ENCODE measurements around the gene FAM72C. TPM values are rescaled to one million over a fixed set of nuclear protein-coding genes. Genes with fewer than 3 reads are reported as not detected.
"Not testable (repeated sequence)": the region's sequence is repeated elsewhere in the genome, so short reads cannot be mapped to it uniquely, and the experiment has no call there.

Gene FAM72C
- total RNA-seq (2021; fragmentation: NEBNext Ultra II Directional; extraction: Animal tissue kit (Norgen Biotek cat#: 25700)): 1 to 10 TPM; 1.7 to 3.6 (median 3.1) TPM
- long read RNA-seq, partial matches to known transcripts: 2 of 5 reads
- long read RNA-seq, other reads (novel, unspliced or antisense): 2 of 5 reads

DNA sequence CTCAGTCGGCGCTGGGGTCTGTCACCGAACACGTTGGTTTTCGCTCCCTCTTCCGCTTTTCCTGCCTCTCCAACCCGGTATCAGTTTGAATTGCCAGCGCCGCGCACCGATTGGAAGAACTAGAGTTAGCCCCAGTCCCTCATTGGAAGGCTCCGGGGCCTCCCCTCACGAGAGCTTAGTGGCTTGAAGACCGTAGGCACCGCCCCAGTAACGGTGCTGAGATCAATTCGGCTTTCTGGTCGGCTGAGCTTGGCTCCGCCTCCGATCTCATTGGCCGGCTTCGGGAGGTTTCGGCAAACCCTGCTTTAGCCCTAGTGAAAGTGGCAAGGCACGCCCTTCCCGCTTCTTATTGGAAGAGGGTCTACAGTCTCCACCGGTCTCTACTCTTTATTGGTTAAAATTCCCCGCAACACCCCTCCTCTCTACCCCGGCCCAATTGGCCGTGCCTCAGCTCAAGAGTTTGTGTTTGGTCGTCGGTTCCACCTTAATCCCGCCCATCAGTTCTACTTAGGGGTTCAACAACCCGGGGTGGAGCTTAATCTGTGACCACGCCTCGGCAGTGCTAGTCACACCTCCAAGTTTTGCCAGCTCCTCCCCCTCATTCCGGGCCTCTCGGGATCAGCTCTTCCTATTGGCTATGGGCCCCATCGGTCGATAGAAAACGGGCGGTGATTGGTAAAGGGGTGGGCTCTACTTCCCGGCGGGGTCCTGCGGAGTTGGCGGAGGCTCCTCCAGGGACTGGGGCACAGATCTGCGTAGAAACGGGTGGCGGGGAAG, at the start of gene FAM72C:
TSS of gene FAM72C (minus strand) at position 63 of the 777 bp plus-strand sequence. CDS start 845 bp downstream, outside the sequence.
- H3K4me3 Mint-ChIP-seq; H3K9me3 Mint-ChIP-seq; H3K36me3 Mint-ChIP-seq (ENCODE audit: low read depth); H3K27ac Mint-ChIP-seq; DNase-seq; H3K4me1 Mint-ChIP-seq (ENCODE audit: low read depth); H3K27me3 Mint-ChIP-seq (ENCODE audit: insufficient read depth): not testable (repeated sequence)

DNA sequence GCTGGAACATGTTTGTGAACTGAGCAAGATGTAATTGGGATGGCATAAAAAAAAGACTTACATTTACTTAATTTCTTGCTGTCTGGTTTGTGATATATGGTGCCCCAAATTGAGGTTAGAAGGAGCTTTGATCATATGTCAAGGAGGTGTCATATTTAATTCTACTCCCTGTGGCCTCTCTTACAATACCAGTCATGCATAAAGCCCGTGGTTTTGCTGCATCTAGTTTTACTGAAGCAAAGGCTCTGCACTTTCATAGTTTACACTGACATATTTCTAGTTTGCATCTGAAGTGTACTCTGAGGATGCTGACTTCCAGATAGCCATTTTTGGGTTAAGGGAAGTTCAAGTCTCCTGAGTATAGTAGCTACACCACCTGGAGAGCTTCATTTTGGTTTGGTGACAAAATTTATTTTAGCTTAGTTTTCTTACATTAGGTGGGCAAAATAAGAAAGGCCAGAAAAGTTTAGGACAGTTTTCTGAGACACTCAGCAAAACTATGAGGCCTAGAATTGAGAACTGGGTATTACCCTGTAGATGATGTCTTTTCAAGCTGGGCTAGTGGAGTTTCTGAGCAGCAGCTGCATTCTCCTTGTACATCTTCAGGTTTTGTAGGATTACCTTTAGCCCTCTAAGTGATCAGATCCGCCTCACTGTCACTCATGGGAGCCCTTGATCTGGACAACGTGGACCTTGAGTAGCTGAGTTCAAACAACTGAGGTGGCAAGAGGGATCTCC, 48.4 kb upstream of the FAM72C start:
- H3K4me3 Mint-ChIP-seq; H3K27me3 Mint-ChIP-seq (ENCODE audit: insufficient read depth); H3K27ac Mint-ChIP-seq; DNase-seq; H3K9me3 Mint-ChIP-seq; H3K4me1 Mint-ChIP-seq (ENCODE audit: low read depth); H3K36me3 Mint-ChIP-seq (ENCODE audit: low read depth): not testable (repeated sequence)

DNA sequence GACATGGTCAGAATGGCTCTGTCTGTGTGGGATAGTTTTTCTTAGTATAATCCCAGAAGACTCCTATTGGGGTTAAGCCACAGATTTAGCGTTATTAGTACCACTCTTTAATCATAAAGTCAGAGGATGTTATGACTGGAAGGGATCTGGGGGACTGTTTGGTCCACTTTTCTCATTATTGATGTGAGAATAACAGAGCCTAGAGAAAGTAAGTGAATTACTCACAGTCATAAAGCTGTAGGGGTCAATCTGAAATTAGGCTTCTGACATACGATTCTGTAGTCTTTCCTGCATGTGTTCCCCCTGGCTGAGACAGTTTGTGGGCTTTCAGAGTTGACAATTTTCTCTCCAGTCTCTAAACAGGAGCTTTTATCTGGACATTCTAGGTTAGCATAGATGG, 47.3 kb upstream of the FAM72C start:
- H3K36me3 Mint-ChIP-seq (ENCODE audit: low read depth); H3K9me3 Mint-ChIP-seq; DNase-seq; H3K27ac Mint-ChIP-seq; H3K4me1 Mint-ChIP-seq (ENCODE audit: low read depth); H3K27me3 Mint-ChIP-seq (ENCODE audit: insufficient read depth); H3K4me3 Mint-ChIP-seq: not testable (repeated sequence)

DNA sequence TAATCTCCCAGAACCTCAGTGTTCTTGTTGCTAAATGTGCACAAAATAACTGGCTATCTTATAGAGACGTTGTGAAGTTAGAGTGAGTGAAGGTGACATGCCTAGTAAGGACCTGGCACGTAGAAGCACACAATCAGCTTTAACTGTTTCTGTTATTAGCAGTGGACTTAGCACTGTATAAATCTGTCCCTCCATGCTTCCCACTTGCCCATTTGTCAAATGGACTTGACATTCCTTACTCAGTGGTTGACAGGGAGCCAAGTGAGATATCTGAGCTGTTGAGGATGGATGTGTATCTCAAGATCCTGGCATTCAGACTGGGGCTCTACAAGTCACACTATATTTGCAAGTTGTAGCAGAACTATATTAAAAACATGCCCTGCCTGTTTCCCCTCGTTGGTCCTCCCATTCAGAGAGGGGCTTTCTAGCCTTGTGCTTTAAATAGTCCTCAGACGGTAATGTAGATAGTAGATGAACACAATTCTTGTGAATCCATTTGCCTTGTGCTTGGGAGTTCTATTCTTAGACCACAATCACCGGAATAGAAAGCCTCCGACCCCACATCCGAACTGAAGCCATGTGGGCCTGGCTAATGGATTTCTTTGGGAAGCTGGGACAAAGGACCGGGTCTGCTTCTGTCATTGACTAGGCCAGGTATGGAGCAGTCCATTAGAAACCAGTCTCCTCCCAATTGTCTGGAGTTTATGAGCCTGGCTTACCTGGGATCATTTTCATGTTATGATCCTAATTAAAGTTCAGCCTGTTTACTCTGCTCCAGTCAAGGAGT, 43.6 kb upstream of the FAM72C start:
- not testable (repeated sequence) for H3K36me3 Mint-ChIP-seq (ENCODE audit: low read depth); H3K27me3 Mint-ChIP-seq (ENCODE audit: insufficient read depth); H3K4me3 Mint-ChIP-seq; H3K4me1 Mint-ChIP-seq (ENCODE audit: low read depth); H3K27ac Mint-ChIP-seq; DNase-seq; H3K9me3 Mint-ChIP-seq

DNA sequence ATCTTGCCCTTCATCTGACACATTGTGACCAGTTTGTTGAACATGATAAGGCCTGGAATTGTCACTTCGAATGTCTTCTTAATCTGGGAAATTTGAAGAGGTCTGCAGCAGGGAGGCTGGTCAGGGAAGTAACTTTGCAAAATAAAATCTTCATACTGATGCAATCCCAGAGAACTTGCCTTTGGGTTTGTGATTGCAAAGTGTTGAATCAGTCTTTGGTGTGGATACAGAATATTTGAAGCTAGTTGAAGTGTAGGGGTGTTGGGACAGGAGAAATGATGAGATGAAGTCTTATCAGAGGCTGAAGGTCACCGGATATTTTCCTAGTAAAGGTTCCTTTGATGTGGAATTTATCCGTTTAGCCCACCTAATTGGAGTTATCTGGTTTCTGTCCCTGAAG, 42.7 kb upstream of the FAM72C start:
- not testable (repeated sequence) for H3K27me3 Mint-ChIP-seq (ENCODE audit: insufficient read depth); H3K27ac Mint-ChIP-seq; DNase-seq; H3K9me3 Mint-ChIP-seq; H3K4me3 Mint-ChIP-seq; H3K4me1 Mint-ChIP-seq (ENCODE audit: low read depth); H3K36me3 Mint-ChIP-seq (ENCODE audit: low read depth)

DNA sequence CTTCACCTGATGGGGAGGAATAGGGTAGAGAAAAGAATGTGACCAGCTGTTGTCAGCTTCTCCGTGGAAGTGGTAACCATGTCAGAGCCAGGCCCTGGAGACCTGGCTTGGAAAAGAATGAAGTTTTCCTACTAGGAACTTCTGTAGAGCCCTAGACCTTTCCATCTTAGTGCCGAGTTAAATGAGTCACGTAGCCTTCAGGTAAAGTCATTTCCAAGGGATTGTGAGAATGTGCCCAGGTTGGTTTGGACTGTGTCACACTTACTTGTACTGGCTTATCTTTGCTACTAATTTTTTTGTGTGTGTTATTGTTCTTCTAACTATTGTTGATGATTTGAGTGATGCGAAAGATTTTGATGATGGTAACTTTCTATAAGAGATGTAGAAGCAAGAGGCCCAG, 42.3 kb upstream of the FAM72C start:
- not testable (repeated sequence) for H3K36me3 Mint-ChIP-seq (ENCODE audit: low read depth); H3K9me3 Mint-ChIP-seq

DNA sequence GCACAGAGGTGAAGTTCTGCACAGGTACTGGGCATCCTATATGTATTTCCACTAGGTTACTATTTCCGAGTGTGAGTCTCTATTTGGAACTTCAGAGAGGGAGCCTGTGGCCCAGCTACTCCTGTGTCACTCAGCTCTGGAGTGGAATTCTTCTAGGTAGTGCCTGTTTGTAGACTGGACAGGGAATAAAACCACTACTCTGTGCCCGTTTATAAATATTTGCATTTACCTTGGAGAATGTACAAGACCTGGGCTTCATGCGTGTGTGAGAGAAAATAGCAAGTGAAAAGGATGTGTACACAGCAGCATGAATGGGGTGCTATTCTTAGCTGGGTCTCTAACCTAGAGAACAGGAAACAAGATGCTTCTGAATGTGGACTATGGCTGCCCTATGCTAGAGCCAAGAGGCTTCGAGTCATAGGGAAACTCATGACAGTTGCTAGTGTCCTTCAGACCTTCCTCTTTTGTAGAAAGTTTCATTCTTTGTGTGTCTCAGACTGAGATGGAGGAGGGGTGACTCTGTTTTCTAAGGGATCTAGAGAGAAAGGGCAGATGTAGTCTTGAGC, 40.5 kb upstream of the FAM72C start:
- H3K27me3 Mint-ChIP-seq (ENCODE audit: insufficient read depth); H3K9me3 Mint-ChIP-seq; H3K36me3 Mint-ChIP-seq (ENCODE audit: low read depth); H3K4me3 Mint-ChIP-seq; DNase-seq; H3K4me1 Mint-ChIP-seq (ENCODE audit: low read depth); H3K27ac Mint-ChIP-seq: not testable (repeated sequence)

More for the DNA sequence above, 42.3 kb upstream of the FAM72C start:
- not testable (repeated sequence) for DNase-seq; H3K4me1 Mint-ChIP-seq (ENCODE audit: low read depth); H3K27ac Mint-ChIP-seq; H3K4me3 Mint-ChIP-seq; H3K27me3 Mint-ChIP-seq (ENCODE audit: insufficient read depth)

DNA sequence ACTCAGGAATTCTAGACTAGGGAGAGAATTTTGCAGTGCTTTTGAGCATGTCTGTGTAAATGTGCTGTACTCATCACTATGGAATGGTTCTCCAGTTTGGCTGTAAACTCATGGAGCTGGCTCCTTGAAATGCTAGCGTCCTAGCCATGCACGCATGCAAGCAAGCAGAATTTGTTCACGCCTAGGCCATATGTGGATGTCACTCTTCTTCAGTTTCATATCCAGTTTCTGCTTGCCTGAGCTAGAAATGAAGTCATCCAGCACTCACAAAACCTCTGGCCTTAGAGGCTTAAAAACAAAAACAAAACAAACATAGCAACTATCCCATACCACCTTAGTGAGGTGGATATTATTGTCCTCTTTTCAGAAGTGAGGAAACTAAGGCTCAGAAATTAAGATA, 37.6 kb upstream of the FAM72C start:
- H3K4me3 Mint-ChIP-seq: not testable (repeated sequence)

DNA sequence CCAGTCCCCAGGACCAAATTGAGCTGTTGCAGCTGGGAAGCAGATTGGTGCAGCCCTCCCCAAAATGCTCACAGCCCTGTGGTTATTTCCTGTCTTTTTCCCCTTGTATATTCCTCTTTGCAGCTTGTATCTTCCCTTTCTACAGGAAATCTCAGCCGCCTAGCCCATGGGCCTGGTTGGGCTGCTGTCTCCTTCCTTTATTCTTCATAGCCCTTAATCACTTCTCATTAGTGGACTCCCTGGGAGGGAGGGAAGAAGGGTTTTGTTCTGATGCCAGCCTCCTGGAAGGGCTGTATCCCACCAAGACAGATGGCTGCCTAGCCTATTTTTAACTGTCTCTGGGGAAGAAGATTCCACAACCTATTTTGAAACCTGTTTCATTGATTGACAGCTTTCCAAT, 32.5 kb upstream of the FAM72C start:
- H3K27me3 Mint-ChIP-seq (ENCODE audit: insufficient read depth); DNase-seq; H3K36me3 Mint-ChIP-seq (ENCODE audit: low read depth); H3K4me1 Mint-ChIP-seq (ENCODE audit: low read depth); H3K9me3 Mint-ChIP-seq; H3K4me3 Mint-ChIP-seq; H3K27ac Mint-ChIP-seq: not testable (repeated sequence)

More for the DNA sequence above, 37.6 kb upstream of the FAM72C start:
- not testable (repeated sequence) for H3K9me3 Mint-ChIP-seq; H3K36me3 Mint-ChIP-seq (ENCODE audit: low read depth); DNase-seq; H3K27ac Mint-ChIP-seq; H3K27me3 Mint-ChIP-seq (ENCODE audit: insufficient read depth); H3K4me1 Mint-ChIP-seq (ENCODE audit: low read depth)

DNA sequence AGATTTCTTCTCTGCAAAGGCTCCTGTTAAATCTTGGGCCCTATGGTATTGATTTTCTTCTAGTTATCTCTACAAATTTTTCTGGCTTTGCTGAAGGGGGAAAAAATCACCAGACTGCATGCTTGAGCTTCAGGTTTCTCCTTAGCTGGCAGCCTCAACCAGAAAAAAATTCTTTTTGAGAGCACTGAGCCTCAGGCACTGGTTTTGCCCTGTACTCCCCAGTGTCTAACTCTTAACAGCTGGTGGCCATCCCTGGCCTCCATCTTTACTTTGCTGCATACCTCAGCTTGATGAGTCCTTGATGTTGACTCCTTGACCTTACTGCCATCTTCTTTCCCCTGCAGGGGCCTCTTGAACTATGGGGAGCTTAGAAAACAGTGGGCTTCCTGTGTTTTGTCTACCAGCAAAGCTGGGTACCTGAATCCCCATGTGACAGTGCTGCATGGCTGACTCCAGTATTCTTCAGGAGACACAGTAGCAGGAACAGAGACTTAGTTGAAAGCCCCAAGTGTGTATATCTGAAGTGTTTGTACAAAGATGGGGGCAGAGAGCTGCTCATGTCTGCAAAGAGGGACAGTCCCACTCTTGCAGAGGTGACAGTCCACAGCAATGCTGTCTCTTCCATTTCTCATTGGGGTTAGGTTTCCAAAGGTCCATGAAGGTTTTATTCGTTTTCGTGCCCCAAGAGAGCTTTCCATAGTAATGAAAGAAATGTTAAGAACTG, 31.7 kb upstream of the FAM72C start:
- not testable (repeated sequence) for H3K4me3 Mint-ChIP-seq; H3K27me3 Mint-ChIP-seq (ENCODE audit: insufficient read depth); H3K9me3 Mint-ChIP-seq; H3K27ac Mint-ChIP-seq; H3K4me1 Mint-ChIP-seq (ENCODE audit: low read depth); DNase-seq; H3K36me3 Mint-ChIP-seq (ENCODE audit: low read depth)

DNA sequence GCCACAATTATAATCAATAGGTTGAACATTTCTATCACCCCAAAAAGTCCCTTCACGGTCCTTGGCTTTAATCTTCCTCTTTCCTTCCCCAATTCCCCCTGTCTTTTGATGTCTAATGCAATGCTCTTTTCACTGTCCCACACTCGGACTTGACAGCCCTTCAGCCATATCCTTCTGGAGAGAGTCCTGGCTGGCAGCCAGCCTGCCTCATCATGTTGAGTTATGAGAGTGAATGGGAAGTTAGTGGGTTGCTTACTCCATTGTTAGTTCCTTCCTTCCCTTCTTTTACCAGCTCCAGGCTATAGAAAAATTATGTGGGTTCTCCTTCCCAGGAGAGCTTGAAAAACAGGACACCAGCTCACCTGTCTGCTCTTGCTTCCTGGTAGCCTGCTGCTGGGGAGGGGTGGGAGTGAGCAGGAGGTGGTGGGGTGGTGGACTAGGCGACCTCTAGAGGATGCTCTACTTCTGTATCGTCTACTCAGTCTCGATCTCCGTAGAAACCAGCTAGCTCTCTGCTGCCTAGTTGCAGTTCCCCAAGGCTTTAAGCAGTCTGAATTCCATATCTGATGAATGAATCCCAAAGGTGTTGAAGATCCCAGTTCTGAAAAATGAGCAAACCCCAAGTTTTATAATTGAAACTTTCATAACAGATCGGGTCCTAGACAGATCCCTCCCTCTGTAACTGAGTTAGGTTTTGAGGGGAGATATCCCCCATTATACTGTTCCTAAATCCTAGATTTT, 30.5 kb upstream of the FAM72C start:
- not testable (repeated sequence) for H3K27me3 Mint-ChIP-seq (ENCODE audit: insufficient read depth); H3K4me1 Mint-ChIP-seq (ENCODE audit: low read depth); DNase-seq; H3K9me3 Mint-ChIP-seq; H3K36me3 Mint-ChIP-seq (ENCODE audit: low read depth); H3K4me3 Mint-ChIP-seq; H3K27ac Mint-ChIP-seq

DNA sequence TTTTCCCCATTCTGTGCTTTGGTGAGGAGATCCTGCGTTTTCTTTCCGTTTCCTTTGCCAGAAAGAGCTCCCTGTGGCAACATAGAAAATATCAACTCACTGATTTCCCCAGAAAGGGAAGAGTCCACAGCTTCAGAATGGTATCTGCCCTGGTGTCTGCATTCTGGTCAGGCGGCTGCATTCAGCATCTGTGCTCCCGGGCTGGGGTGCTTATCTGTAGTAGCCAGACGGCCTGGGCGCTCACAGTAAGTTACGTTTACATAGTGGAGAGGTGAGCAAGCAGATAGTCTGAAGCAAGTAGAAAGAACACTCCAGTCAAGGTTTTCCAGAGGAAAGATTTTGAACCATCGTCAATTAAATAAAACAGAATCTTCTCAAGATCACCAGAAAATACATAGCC, 29.3 kb upstream of the FAM72C start:
- H3K4me3 Mint-ChIP-seq; DNase-seq; H3K27ac Mint-ChIP-seq; H3K4me1 Mint-ChIP-seq (ENCODE audit: low read depth); H3K36me3 Mint-ChIP-seq (ENCODE audit: low read depth); H3K27me3 Mint-ChIP-seq (ENCODE audit: insufficient read depth); H3K9me3 Mint-ChIP-seq: not testable (repeated sequence)

All from HFFc6 (cell line).